Common myeloid progenitor, CD34-positive (primary cell): ENCODE data around the gene CYB5B.

Experiments used
- CTCF ChIA-PET: fragments of 350-600 bp; sonication (Branson Sonifier 250); formaldehyde crosslinking; loops from one replicate; lab custom pipeline; 2021; ENCODE audit warnings: antibody characterized with exemption; lab: Charles Lee
- POLR2A ChIA-PET: fragments of 350-600 bp; sonication (Branson Sonifier 250); formaldehyde crosslinking; loops from one replicate; lab custom pipeline; 2021; ENCODE audit warnings: antibody characterized with exemption; lab: Charles Lee
- DNase-seq, 3 donors: peaks; one replicate each; pipeline versions ENCODE4 v3.0.0 to v3.0.0-alpha.2; 2013
- H3K27ac ChIP-seq, 2 experiments: 1 replicate in 1 of 2; 2 replicates in 1 of 2; pipeline ENCODE4 v1.7.0; 2013; ENCODE audit warnings: inconsistent platforms in 2 of 2, low read length in 2 of 2, mild to moderate bottlenecking in 2 of 2, low read depth in 1 of 2, moderate library complexity in 1 of 2; ENCODE audit not compliant: severe bottlenecking in 2 of 2, insufficient read depth in 1 of 2, poor library complexity in 1 of 2
- H3K27me3 ChIP-seq, 5 experiments: replicated peaks in 2 of 5; 1 replicate in 3 of 5; 2 replicates in 2 of 5; pipeline versions ENCODE4 v1.6.1 to v1.7.0; 2013; ENCODE audit warnings: low read length in 4 of 5, mild to moderate bottlenecking in 2 of 5, moderate library complexity in 2 of 5, inconsistent platforms in 1 of 5; ENCODE audit not compliant: insufficient read depth in 5 of 5, control insufficient read depth in 4 of 5
- H3K36me3 ChIP-seq, 4 experiments: 1 replicate in 2 of 4; 2 replicates in 2 of 4; pipeline versions ENCODE4 v1.6.1 to v1.7.0; 2013; ENCODE audit warnings: low read length in 3 of 4, control low read depth in 1 of 4, mild to moderate bottlenecking in 1 of 4; ENCODE audit not compliant: control insufficient read depth in 4 of 4, insufficient read depth in 4 of 4
- H3K4me1 ChIP-seq, 4 experiments: 1 replicate in 3 of 4; 2 replicates in 1 of 4; pipeline versions ENCODE4 v1.6.1 to v1.7.1; 2013; ENCODE audit warnings: low read length in 3 of 4, mild to moderate bottlenecking in 3 of 4, control low read depth in 1 of 4, inconsistent platforms in 1 of 4, moderate library complexity in 1 of 4; ENCODE audit not compliant: control insufficient read depth in 4 of 4, insufficient read depth in 4 of 4; ENCODE audit errors: control extremely low read depth in 1 of 4
- H3K4me3 ChIP-seq, 7 experiments: 1 replicate in 4 of 7; 2 replicates in 3 of 7; pipeline versions ENCODE4 v1.5.1 to v1.7.0; 2013; ENCODE audit warnings: mild to moderate bottlenecking in 7 of 7, low read length in 6 of 7, moderate library complexity in 6 of 7, inconsistent platforms in 2 of 7, low read depth in 2 of 7, control low read depth in 1 of 7; ENCODE audit not compliant: insufficient read depth in 4 of 7, control insufficient read depth in 1 of 7; ENCODE audit errors: extremely low read depth in 1 of 7
- H3K9me3 ChIP-seq, 5 experiments: 1 replicate in 4 of 5; 2 replicates in 1 of 5; pipeline versions ENCODE4 v1.6.1 to v1.7.1; 2013; ENCODE audit warnings: low read length in 4 of 5, mild to moderate bottlenecking in 2 of 5, inconsistent platforms in 1 of 5, low read depth in 1 of 5, moderate library complexity in 1 of 5; ENCODE audit not compliant: control insufficient read depth in 4 of 5, insufficient read depth in 2 of 5; ENCODE audit errors: control extremely low read depth in 1 of 5
- WGBS: methylation state at CpG from one replicate; pipeline ENCODE4 v1.1.5; 2013; ENCODE audit not compliant: insufficient coverage; 5-methylcytosine and 5-hydroxymethylcytosine counted together

CYB5B gene

GRCh38 chr16:69407702-69408323 is 16.6 kb upstream of the CYB5B start:
- POLR2A ChIA-PET: interaction anchor here (0.6 kb wide), 1 partner anchor 88 kb away, joined by 3 read pairs; no protein-coding TSS in a partner anchor
- Histone ChIP-seq H3K36me3 (no peaks in the 10 kb centered on the region), H3K27me3 (no peaks in the 10 kb centered on the region), H3K4me1 (peaks cover 0 to 2% (median under 1%) of the 10 kb centered on the region in 4 experiments), H3K4me3 (no peak overlapping the region), H3K9me3 (no peaks in the 10 kb centered on the region), H3K27ac (no peak overlapping the region)
- no peak for DNase-seq
- CTCF ChIA-PET: interaction anchor here (1.0 kb wide), 1 partner anchor 8 kb away, joined by 3 read pairs; no protein-coding TSS in a partner anchor
- WGBS: 90% methylated on average over 2 of the region's 7 CpGs

DNA sequence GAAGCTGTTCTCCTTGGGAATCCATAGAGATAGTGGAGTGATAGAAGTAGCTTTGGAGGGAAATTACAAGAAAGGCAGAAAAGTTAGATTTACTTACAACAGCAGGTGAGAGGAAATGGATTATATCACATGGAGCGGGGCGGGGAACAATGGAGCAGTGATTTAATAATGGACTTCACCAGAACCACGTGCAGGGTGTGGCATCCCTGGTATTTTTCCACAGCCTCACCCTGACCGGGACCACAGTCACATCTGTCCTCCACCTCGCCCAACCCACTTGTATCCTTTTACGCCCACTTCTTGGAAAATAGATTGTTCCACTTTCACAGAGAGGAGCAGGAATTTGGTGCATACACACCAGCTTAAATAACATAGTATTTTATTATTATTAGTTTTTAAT is 15.9 kb upstream of the CYB5B start:
- DNase-seq: no peak
- ChIA-PET CTCF (interaction anchor here (1.4 kb wide), 1 partner anchor 10 kb away, joined by 5 read pairs; no protein-coding TSS in a partner anchor), POLR2A (no interaction called here)
- H3K27me3 ChIP-seq: no peaks in the 10 kb centered on the region
- H3K27ac ChIP-seq: no peak overlapping the region
- H3K4me1 ChIP-seq: no peaks in the 10 kb centered on the region
- no peaks in the 10 kb centered on the region for H3K36me3 ChIP-seq
- no peaks in the 10 kb centered on the region for H3K9me3 ChIP-seq
- 80% methylated on average over 4 of the region's 6 CpGs for WGBS
- no peak overlapping the region for H3K4me3 ChIP-seq

DNA sequence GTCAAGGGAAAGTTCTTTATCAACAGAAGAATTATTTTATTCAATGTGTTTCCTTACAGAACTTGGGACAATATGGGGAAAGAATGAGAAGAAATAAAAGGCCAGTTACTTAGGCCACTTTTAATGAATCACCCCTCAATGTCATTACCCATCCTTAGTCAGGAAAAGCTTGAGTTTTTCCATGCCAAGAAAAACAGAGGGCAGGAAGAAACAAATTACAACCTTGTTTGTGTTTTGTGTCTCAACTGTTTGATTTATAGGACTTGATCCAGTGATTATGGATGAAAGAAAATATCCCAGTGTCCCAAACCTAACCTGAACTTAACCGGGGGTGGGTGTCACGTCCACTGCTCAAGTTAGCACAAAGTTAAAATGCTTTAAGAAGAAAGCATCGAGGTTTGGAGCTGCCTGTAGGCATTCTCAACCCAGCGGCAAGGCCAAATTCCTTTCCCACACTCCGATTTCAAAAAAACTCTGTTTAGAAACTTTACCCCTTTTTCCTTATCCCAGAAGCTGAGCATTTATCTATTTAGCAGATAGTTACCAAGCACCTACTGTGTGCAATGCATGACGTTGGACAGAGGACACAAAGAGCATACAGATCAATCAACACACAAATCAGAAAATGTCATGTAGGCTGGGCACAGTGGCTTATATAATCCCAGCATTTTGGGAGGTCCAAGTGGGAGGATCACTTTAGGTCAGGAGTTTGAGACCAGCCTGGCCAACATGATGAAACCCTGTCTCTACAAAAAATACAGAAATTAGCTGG is 14.0 kb upstream of the CYB5B start:
- WGBS: 93% methylated on average over 3 of the region's 6 CpGs
- CTCF ChIA-PET: interaction anchor here (2.1 kb wide), 1 partner anchor 10 kb away, joined by 6 read pairs; no protein-coding TSS in a partner anchor
- no peak overlapping the region for H3K27ac ChIP-seq

GRCh38 chr16:69411064-69411985 is 13.1 kb upstream of the CYB5B start:
- DNase-seq: no peak
- CTCF ChIA-PET: interaction anchor here (1.2 to 2.1 kb wide), 2 partner anchors 9 to 15 kb away, joined by 3 to 6 read pairs; no protein-coding TSS in a partner anchor
- H3K9me3 ChIP-seq: no peaks in the 10 kb centered on the region
- no peaks in the 10 kb centered on the region for H3K27me3 ChIP-seq
- H3K27ac ChIP-seq: no peak overlapping the region
- no peak overlapping the region for H3K4me3 ChIP-seq
- POLR2A ChIA-PET: no interaction called here
- no peaks in the 10 kb centered on the region for H3K4me1 ChIP-seq
- H3K36me3 ChIP-seq: no peaks in the 10 kb centered on the region
- WGBS: 89% methylated on average over 15 of the region's 18 CpGs

More for the DNA sequence above, 14.0 kb upstream of the CYB5B start:
- DNase-seq: no peak
- no peak overlapping the region for H3K4me3 ChIP-seq
- no peaks in the 10 kb centered on the region for H3K4me1 ChIP-seq
- POLR2A ChIA-PET: no interaction called here
- H3K9me3 ChIP-seq: no peaks in the 10 kb centered on the region
- H3K27me3 ChIP-seq: no peaks in the 10 kb centered on the region
- no peaks in the 10 kb centered on the region for H3K36me3 ChIP-seq

GRCh38 chr16:69412287-69412686 is 12.1 kb upstream of the CYB5B start:
- no peaks in the 10 kb centered on the region for H3K36me3 ChIP-seq
- DNase-seq: no peak
- H3K27ac ChIP-seq: no peak overlapping the region
- H3K4me1 ChIP-seq: no peaks in the 10 kb centered on the region
- no peaks in the 10 kb centered on the region for H3K9me3 ChIP-seq
- no peaks in the 10 kb centered on the region for H3K27me3 ChIP-seq
- H3K4me3 ChIP-seq: no peak overlapping the region
- CTCF ChIA-PET: interaction anchor here (0.7 to 2.1 kb wide), 3 partner anchors 8 to 260 kb away, joined by 3 to 6 read pairs (median 3); no protein-coding TSS in a partner anchor
- POLR2A ChIA-PET: no interaction called here
- 99% methylated on average over 9 of the region's 12 CpGs for WGBS

GRCh38 chr16:69413045-69413664 is 11.3 kb upstream of the CYB5B start:
- POLR2A ChIA-PET: no interaction called here

More at GRCh38 chr16:69413045-69413664, 11.3 kb upstream of the CYB5B start:
- Histone ChIP-seq H3K9me3 (no peaks in the 10 kb centered on the region), H3K4me3 (no peak overlapping the region), H3K27me3 (no peaks in the 10 kb centered on the region), H3K27ac (no peak overlapping the region), H3K4me1 (no peaks in the 10 kb centered on the region), H3K36me3 (no peaks in the 10 kb centered on the region)
- CTCF ChIA-PET: interaction anchor here (0.7 to 1.5 kb wide), 3 partner anchors 8 to 259 kb away, joined by 3 to 6 read pairs (median 4); no protein-coding TSS in a partner anchor
- WGBS: 96% methylated on average over 7 of the region's 7 CpGs
- DNase-seq: no peak
